AG04449 (cell line): ENCODE results near the gene TAF3.
A peak's percentile ranks its signal among the peaks of the same experiment; 100 is the strongest.
"Not testable (repeated sequence)": the region's sequence is repeated elsewhere in the genome, so short reads cannot be mapped to it uniquely, and the experiment has no call there.

Source experiments
- CTCF ChIA-PET: fragments of 350-600 bp; formaldehyde crosslinking; extraction: SDS; loops from one replicate; lab custom pipeline; 2021; ENCODE audit warnings: antibody characterized with exemption; lab: Yijun Ruan, JAX
- POLR2A ChIA-PET: fragments of 400-600, 350-600 bp; formaldehyde crosslinking; extraction: SDS; loops from one replicate; lab custom pipeline; 2020; ENCODE audit warnings: antibody characterized with exemption, inconsistent platforms; lab: Yijun Ruan, JAX
- DNase-seq: peaks from one replicate; pipeline ENCODE4 v3.0.0-alpha.2; 2010; ENCODE audit warnings: low read depth, low spot score
- H3K4me3 ChIP-seq: 2 replicates; pipeline ENCODE4 v1.5.1; 2011; ENCODE audit warnings: low read depth, mild to moderate bottlenecking, control low read depth, low read length
- CTCF ChIP-seq: IDR thresholded peaks from one replicate; pipeline ENCODE4 v1.5.1; 2011; ENCODE audit warnings: mild to moderate bottlenecking, moderate library complexity, low read length, control low read depth, inconsistent platforms; ENCODE audit not compliant: insufficient read depth; ENCODE audit errors: missing control alignments

Gene TAF3

GRCh38 chr10:7810443-7810842 is 7.9 kb upstream of the TAF3 start:
- no peak for DNase-seq
- ChIA-PET CTCF (interaction anchor here (2.4 kb wide), 1 partner anchor 11 kb away, joined by 7 read pairs; no protein-coding TSS in a partner anchor), POLR2A (interaction anchor here (1.0 kb wide), 1 partner anchor 23 kb away, joined by 6 read pairs; the partner anchor contains the start of genes ATP5F1C and KIN)
- H3K4me3 ChIP-seq: no peak overlapping the region
- no peak for TF ChIP-seq CTCF

GRCh38 chr10:7811000-7811399 is 7.3 kb upstream of the TAF3 start:
- POLR2A ChIA-PET: interaction anchor here (1.0 kb wide), 1 partner anchor 23 kb away, joined by 6 read pairs; the partner anchor contains the start of genes ATP5F1C and KIN
- TF ChIP-seq CTCF: no peak
- no peak for DNase-seq
- CTCF ChIA-PET: no interaction called here
- no peak overlapping the region for H3K4me3 ChIP-seq

- DNase-seq, H3K4me3 ChIP-seq, CTCF ChIA-PET: not testable (repeated sequence)
- POLR2A ChIA-PET: interaction anchor here (0.6 kb wide), 1 partner anchor 1500 kb away, joined by 3 read pairs; no protein-coding TSS in a partner anchor
These were observed 6.6 kb upstream of the TAF3 start for GRCh38 chr10:7811743-7812142.

GRCh38 chr10:7813481-7813880 is 4.8 kb upstream of the TAF3 start:
- H3K4me3 ChIP-seq: no peak overlapping the region
- DNase-seq: no peak
- CTCF ChIA-PET: interaction anchor here (1.1 kb wide), 1 partner anchor 10 kb away, joined by 3 read pairs; no protein-coding TSS in a partner anchor
- TF ChIP-seq CTCF: no peak
- POLR2A ChIA-PET: no interaction called here

GRCh38 chr10:7817576-7817975 is 729 bp upstream of the TAF3 start:
- CTCF ChIA-PET: interaction anchor here (0.7 to 3.4 kb wide), 5 partner anchors 8 to 292 kb away, joined by 4 to 9 read pairs (median 5); no protein-coding TSS in a partner anchor
- H3K4me3 ChIP-seq: peak overlapping the region; percentile 94
- no peak for DNase-seq
- POLR2A ChIA-PET: interaction anchor here (0.6 to 2.5 kb wide), 4 partner anchors 8 to 50 kb away, joined by 3 to 15 read pairs (median 6); partner anchors contain the start of genes ATP5F1C and KIN
- no peak for TF ChIP-seq CTCF

- TF ChIP-seq CTCF: no peak
- peak overlapping the region; percentile 94 for H3K4me3 ChIP-seq
- POLR2A ChIA-PET: interaction anchor here (0.6 to 2.5 kb wide), 4 partner anchors 9 to 50 kb away, joined by 3 to 15 read pairs (median 6); partner anchors contain the start of genes ATP5F1C and KIN
- DNase-seq: no peak
- CTCF ChIA-PET: interaction anchor here (0.7 to 3.4 kb wide), 6 partner anchors 8 to 292 kb away, joined by 4 to 9 read pairs (median 5); partner anchors contain the start of genes ATP5F1C and KIN
These were observed 366 bp upstream of the TAF3 start for GRCh38 chr10:7817984-7818294.
